HG03108 (cell line): ENCODE data around the gene SPEN.
A peak's percentile ranks its signal among the peaks of the same experiment; 100 is the strongest.
"Not testable (repeated sequence)": the region's sequence is repeated elsewhere in the genome, so short reads cannot be mapped to it uniquely, and the experiment has no call there.

Experiments used
- ATAC-seq: cut with Tn5 transposase; IDR thresholded peaks from one replicate; pipeline ENCODE4 v1.9.1; 2021; ENCODE audit warnings: moderate library complexity; ENCODE audit not compliant: unreplicated experiment

Gene SPEN

DNA sequence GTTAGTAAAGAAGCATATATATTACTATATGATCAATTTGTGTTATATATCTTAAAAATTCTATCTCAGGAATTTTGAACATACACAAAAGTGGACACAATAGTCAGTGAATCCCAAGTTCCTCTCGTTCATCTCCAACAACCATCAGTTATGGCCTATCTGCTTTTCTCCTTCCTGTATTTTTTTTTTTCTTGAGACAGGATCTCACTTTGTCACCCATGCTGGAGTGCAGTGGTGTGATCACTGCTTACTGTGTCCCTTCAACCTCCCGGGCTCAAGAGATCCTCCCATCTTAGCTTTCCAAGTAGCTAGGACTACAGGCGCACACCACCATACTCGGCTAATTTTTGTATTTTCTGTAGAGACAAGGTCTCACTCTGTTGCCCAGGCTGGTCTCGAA lies 9.4 kb downstream of the SPEN start:
- no peak for ATAC-seq

DNA sequence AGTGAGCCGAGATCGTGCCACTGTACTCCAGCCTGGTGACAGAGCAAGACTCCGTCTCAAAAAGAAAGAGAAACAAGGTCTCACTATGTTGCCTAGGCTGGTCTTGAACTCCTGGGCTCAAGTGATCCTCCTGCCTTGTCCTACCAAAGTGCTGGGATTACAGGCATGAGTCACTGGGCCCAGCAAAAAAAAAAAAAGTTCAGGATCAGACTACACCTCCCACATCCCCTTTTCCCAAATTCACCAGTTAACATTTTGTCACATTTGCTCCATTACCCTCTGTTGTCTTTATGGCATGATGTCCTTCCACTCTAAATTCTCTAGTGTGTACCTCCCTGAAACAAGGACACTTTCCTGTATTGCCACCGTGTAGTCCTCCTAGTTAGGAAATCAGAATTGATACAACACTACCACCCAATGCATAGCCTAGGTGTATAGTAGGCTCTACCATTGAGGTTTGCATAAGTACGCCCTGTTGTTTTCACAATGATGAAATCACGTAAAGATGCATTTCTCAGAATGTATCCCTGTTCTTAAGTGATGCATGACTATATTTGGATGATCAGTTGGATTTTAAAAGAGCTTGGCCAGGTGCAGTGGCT lies 10.7 kb downstream of the SPEN start:
- no peak for ATAC-seq

- ATAC-seq: no peak
Measured at GRCh38 chr1:15858672-15859372, 11.3 kb downstream of the SPEN start.

DNA sequence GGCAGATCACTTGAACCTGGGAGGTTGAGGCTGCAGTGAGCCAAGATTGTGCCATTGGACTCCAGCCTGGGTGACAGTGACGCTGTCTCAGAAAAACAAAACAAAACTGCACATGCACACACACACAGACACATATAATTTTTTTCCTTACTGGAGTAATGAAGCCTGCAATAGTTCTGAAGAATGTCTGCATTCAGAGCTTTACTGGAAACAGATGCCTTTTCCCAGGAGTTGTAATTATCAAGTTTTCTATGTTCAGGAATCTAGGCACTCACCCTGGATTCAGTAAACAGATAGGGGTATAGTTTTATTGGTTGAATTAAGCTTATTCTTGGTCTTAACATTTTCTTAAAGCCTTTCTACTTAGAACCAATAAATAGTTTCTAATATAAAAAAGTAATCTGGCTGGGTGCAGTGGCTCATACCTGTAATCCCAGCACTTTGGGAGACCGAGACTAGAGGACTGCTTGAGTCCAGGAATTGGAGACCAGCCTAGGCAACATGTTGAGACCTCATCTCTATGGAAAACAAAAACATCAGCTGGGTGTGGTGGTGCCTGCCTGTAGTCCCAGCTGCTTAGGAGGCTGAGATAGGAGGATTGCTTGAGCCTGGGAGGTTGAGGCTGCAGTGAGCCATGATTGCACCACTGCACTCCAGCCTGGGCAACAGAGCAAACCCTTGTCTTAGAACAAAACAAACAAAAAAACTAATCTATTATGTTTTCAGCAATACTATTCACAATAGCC lies 15.8 kb downstream of the SPEN start:
- ATAC-seq: no peak

DNA sequence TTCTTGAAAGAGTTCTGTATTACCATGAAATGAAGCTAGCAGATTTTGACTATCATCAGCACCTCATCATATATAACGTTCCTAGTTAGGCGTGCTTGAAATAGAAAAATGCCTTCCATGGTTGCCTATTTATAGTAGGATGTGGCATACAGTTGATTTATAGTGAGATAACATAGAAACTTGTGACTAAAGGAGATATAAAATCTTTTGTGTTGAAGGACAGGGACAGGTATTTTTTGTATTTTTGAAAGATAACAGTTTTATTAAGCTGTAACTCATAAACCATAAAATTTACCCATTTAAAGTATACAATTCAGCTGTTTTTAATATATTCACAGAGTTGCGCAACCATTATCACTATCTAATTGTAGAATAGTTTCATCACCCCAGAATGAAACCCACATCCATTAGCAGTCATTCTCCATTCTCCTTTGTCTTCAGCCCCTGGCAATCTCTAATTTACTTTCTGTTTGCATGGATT lies 19.3 kb downstream of the SPEN start:
- ATAC-seq: no peak

- no peak for ATAC-seq
Measured at GRCh38 chr1:15867288-15867687, 19.8 kb downstream of the SPEN start.

GRCh38 chr1:15869413-15869812 lies 21.9 kb downstream of the SPEN start:
- no peak for ATAC-seq

- ATAC-seq: no peak
Measured at GRCh38 chr1:15870421-15870820, 22.9 kb downstream of the SPEN start.

DNA sequence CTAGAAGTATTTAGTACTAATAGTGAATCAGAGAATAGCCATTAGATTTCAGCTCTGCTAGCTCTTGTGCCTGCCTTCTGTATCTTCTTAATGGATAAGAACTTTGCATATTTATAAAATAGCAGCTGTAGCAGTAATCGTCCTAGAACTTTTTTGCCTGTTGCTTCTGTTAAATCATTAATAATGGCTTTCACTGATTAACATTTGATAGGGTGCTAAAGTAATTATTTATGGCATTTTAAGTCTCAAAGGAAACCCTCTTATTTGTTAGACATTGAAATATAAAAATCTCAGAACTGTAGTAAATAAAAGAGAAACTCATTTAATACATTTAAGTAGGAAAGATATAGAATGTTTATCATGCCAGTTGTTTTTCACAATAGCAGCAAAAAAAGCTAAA lies 27.0 kb downstream of the SPEN start:
- no peak for ATAC-seq

- no peak for ATAC-seq
Measured at GRCh38 chr1:15876357-15877055, 29.0 kb downstream of the SPEN start.

DNA sequence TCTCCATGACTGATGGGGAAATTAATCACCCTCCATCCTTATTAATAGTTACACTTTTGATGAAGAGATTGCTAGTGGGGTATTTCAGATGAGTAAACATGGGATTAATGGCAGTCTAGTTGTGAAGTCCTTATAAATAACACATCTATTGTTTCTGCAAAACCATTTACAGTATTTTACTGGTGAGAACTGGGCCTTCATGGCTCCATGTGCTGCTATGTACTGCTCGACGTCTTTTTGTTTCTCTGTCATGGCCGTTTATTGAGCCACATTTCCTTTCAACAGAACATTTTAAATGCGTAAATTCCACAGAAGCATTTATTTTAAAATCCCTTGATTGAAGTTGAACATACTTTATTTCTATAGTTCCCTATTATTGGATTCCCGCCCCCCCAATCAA lies 34.5 kb downstream of the SPEN start:
- no peak for ATAC-seq

- ATAC-seq: no peak
Measured at GRCh38 chr1:15882665-15883064, 35.2 kb downstream of the SPEN start.

DNA sequence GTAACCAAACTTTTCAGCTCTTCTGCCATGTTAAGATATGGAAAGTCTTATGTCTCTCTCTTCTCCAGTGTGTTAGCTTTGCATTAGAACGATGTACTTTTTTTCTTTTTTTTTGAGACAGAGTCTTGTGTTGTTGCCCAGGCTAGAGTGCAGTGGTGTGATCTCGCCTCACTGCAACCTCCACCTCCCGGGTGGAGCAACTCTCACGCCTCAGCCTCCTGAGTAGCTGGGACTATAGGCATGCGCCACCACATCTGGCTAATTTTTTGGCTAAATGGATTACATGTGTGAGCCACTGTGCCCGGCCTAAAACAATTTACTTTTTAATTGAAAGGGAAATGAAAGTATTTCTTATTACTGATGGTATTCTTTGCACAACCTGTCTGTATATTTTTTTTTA lies 35.8 kb downstream of the SPEN start:
- ATAC-seq: no peak

DNA sequence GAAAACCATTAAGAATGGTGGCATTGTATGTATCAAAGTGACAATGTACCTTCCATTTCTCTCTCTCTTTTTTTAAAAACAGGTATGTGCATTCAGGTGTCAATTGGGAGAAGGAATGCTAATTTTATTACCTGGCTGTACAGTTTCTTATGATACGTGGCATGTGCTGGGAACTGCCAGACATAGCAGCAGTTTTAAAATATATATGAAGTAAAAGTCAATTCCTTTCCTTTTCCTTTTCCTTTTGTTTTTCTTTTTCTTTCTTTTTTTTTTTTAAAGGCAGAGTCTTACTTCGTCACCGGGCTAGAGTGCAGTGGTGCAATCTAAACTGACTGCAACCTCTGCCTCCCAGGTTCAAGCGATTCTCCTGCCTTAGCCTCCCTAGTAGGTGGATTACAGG lies 37.0 kb downstream of the SPEN start:
- ATAC-seq: no peak

GRCh38 chr1:15885269-15885668 lies 37.8 kb downstream of the SPEN start:
- ATAC-seq: no peak

DNA sequence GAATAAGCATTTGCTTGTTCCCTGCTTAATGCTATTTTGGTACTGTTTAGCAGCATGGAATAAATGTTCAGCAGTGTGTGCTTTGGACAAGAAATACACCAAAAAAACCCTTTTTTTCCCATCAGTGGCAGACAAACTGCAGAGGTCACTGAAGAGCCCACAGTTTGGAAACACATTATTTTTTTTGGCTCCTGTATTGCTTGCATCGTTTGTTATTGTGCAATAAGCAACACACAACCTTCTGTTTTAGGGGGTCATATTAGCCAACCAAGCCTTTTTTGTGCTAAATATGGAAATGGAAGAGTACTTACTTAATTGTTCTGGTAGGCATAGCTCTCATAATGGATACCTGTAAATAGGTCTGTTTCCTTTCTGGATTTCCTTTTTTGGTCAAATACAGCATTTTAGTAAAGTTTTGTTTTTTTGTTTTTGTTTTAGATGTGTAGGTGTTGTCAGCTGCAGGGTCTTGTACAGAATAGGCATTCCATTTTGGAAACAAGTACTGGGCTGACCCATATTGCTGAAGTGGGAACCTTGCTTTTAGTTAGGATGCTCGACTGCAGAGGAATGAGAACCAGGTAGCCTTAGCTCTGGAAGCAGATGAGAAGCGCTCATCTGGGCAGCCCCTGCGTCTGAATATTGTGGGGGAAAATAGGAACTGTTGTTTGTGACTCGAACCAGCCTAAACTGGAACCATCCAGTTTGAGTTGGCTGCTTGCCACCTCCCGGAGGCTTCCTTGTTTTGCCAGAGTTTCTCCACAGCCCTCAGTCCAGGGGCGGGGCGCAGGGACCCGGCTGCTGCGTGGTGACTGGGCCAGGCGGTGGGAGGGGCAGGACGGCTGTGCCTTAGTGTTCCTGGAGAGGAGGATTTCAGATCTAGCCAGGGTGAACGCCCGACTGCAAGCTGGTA lies 38.4 kb downstream of the SPEN start:
- ATAC-seq: peak; percentile 55

- no peak for ATAC-seq
Measured at GRCh38 chr1:15886611-15887167, 39.2 kb downstream of the SPEN start.

- ATAC-seq: not testable (repeated sequence)
Measured at GRCh38 chr1:15892857-15893599, 45.5 kb downstream of the SPEN start.

GRCh38 chr1:15895233-15895632 lies 47.7 kb downstream of the SPEN start:
- ATAC-seq: no peak
